Neuron (in vitro differentiated cells): ENCODE measurements around the gene CCDC61.

ENCODE experiments used
- H2AFZ ChIP-seq: one replicate; pipeline ENCODE4 v1.6.1; 2013; ENCODE audit warnings: low read depth, mild to moderate bottlenecking, inconsistent platforms, low read length, moderate library complexity
- H3K27me3 ChIP-seq: one replicate; pipeline ENCODE4 v1.6.1; 2013; ENCODE audit warnings: low read length; ENCODE audit not compliant: insufficient read depth
- H3K36me3 ChIP-seq: one replicate; pipeline ENCODE4 v1.6.1; 2013; ENCODE audit warnings: low read length; ENCODE audit not compliant: insufficient read depth
- H3K4me1 ChIP-seq: one replicate; pipeline ENCODE4 v1.6.1; 2013; ENCODE audit warnings: low read length; ENCODE audit not compliant: insufficient read depth
- H3K4me3 ChIP-seq: 2 replicates; pipeline ENCODE4 v1.5.1; 2013; ENCODE audit warnings: mild to moderate bottlenecking, low read length, moderate library complexity
- H3K9me3 ChIP-seq: one replicate; pipeline ENCODE4 v1.6.1; 2013; ENCODE audit warnings: low read length

CCDC61 gene

DNA sequence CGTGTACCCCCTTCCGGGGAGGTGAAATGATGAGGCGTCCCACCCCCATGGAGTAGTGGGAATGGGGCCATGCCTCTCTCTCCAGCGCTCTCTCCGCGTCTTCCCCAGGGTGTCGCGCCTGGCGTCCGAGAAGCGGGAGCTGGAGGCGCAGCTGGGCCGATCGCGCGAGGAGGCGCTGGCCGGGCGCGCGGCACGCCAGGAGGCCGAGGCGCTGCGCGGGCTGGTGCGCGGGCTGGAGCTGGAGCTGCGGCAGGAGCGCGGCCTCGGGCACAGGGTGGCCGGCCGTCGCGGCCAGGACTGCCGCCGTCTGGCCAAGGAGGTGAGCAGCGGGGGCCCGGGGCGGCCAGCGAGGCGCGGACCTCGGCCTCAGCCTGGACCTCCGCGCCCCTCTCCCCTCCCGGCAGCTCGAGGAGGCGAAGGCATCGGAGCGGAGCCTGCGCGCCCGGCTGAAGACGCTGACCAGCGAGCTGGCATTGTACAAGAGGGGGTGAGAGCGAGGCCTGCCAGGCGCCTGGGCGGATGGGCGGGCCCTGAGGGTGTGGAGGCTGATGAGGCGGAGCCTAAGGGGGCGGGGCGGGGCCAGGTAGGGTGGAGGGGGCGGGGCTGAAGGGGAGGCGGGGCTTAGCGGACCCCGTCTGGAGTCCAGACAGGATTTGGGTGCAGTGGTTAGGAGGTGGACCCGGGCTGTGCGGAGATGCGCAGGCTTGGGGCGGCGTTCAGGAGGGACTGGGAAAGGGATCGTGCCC is 19.8 kb downstream of the CCDC61 start:
- H3K4me1 ChIP-seq = peaks cover 6% of the 10 kb centered on the region
- no peak overlapping the region for H2AFZ ChIP-seq
- no peak overlapping the region for H3K4me3 ChIP-seq
- no peaks in the 10 kb centered on the region for H3K27me3 ChIP-seq
- no peaks in the 10 kb centered on the region for H3K9me3 ChIP-seq
- peaks cover 17% of the 10 kb centered on the region for H3K36me3 ChIP-seq

DNA sequence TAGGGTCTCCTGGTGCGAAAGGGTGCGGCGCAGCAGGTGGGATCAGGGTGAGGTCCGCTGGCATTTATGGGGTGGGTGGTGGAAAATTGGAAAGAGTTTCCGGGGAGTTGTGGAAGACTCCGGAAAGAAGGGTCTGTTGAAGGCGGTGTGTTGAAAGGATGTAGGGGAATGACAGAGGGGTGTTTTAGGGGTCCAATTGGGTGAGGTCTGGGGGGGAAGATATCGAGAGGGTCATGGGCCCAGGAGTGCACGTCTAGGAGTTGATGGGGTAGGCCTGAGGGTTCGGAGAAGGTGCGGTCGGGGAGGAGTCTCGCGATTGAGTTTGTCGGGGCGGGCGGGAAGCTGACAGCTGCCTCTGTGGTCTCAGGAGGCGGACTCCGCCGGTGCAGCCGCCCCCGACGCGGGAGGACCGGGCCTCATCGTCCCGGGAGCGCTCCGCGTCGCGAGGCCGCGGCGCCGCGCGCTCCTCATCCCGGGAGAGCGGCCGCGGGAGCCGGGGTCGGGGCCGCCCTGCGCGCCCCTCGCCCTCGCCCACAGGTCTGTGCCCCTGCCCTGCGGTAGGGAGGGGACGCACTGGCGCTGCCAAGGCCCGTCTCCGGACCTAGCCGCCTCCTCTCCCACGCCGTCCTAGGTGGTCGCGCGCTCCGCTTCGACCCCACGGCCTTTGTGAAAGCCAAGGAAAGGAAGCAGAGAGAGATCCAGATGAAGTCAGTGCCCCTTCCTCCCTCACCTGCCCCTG is 20.6 kb downstream of the CCDC61 start:
- no peaks in the 10 kb centered on the region for H3K9me3 ChIP-seq
- H3K4me3 ChIP-seq = peak overlapping the region; percentile 35
- H3K4me1 ChIP-seq = peaks cover 6% of the 10 kb centered on the region
- H3K27me3 ChIP-seq = no peaks in the 10 kb centered on the region
- H2AFZ ChIP-seq = no peak overlapping the region
- peaks cover 15% of the 10 kb centered on the region for H3K36me3 ChIP-seq

DNA sequence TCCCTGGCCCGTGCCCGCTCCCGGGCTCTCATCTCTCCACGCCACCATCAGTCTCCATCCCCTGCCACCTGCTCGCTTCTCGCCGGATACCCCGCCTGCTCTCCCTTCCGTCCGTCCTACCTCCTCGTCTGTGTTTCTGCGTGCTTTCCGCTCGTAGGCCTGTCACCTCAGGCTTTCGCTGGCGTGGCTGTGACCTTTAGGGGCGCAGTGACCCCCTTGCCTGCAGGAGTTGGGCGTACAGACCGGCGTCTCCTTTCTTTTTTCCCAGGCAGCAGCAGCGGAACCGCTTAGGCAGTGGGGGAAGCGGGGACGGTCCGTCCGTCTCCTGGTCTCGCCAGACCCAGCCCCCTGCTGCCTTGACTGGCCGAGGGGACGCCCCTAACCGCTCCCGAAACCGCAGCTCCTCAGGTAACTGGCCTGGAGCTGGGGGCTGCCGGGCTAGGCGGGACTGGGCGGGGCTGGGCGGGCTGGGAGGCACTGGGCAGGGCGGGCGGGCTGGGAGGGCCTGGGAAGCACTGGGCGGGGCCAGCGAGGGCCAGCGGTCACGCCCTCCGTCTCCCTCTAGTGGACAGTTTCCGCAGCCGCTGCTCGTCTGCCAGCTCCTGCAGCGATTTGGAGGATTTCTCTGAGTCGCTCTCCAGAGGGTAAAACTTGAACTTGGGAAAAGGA is 21.3 kb downstream of the CCDC61 start:
- H3K36me3 ChIP-seq = peaks cover 15% of the 10 kb centered on the region
- H3K4me1 ChIP-seq = peaks cover 6% of the 10 kb centered on the region
- no peaks in the 10 kb centered on the region for H3K27me3 ChIP-seq
- no peaks in the 10 kb centered on the region for H3K9me3 ChIP-seq
- H2AFZ ChIP-seq = no peak overlapping the region
- H3K4me3 ChIP-seq = peak overlapping the region; percentile 35

DNA sequence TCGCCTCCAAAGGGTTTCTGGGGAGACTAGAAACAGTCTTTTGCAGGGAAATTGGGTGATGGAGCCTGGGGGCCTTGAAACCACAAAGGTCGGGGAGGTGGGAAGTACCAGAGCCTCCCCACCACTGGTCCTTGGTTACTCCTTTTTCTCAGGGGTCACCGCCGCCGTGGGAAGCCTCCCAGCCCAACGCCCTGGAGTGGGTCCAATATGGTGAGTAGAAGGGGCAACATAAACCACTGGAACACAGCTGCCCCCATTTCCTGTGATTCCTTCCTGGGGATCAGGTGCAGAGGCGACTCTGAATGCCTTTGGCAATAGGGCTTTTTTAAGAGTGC is 21.8 kb downstream of the CCDC61 start:
- Histone ChIP-seq H3K27me3 (no peaks in the 10 kb centered on the region), H3K36me3 (peaks cover 15% of the 10 kb centered on the region), H3K4me1 (peaks cover 6% of the 10 kb centered on the region), H3K4me3 (no peak overlapping the region), H3K9me3 (no peaks in the 10 kb centered on the region), H2AFZ (no peak overlapping the region)

DNA sequence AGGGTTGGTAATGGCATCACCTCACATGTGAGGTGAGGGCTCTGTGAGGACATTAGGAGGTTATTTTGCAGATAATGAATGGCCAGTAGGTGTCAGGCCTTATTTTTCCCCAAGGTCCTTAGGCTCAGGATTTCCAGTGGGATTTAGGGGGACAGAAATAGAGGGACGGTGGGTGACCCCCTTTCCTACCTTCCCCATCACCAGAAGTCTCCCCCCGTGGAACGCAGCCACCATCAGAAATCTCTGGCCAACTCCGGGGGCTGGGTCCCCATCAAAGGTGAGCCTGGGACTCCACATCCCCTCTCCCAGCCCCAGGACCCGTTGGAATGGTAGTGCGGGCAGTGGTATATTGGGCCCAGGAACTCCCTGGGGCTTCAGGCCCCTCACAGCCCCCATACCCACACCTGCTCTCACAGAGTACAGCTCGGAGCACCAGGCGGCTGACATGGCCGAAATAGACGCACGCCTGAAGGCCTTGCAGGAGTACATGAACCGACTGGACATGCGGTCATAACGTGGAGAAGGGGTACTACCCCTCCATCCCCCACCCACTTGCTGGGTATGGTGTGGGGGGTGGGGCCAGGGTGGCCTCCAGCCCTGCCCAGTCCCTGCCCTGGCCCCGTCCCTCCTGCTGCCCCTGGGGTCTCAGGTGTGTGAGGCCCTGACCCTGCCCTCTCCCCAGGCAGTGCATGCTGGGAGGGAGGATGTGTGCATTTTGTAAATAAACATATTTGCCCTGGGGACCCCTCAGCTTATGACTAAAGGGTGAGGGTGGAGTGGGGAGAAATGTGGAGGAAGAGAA is 22.8 kb downstream of the CCDC61 start:
- H3K9me3 ChIP-seq = no peaks in the 10 kb centered on the region

DNA sequence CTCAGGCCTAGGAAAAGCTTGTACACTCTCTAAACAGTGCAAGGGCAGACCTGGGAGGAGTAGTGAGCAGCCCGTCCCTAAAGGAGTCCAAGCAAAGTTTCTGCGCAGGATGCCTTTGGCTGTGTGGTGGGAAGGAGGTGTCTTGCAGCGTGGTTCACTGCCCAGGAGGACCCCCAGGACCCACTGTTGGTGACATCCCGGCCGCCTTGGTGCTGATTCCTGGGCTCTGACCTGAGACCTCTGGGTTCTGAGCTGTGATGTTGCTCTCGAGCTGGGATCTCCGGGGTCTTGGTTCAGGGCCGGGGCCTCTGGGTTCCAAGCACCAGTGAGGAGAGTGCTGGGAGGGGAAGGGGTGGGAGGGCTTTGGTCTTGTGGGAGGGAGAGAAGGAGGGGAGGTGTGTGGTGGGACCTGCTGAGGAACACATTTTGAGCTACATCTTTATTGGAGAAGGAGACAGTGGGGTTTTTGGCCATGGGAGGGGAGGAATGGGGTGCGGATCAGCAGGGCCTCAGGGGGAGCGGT is 23.5 kb downstream of the CCDC61 start:
- Histone ChIP-seq H3K4me1 (peaks cover 6% of the 10 kb centered on the region), H2AFZ (no peak overlapping the region), H3K4me3 (no peak overlapping the region), H3K9me3 (no peaks in the 10 kb centered on the region), H3K36me3 (peaks cover 15% of the 10 kb centered on the region), H3K27me3 (no peaks in the 10 kb centered on the region)

More for the DNA sequence above, 22.8 kb downstream of the CCDC61 start:
- Histone ChIP-seq H3K4me3 (no peak overlapping the region), H3K36me3 (peaks cover 15% of the 10 kb centered on the region), H3K4me1 (peaks cover 6% of the 10 kb centered on the region), H2AFZ (no peak overlapping the region), H3K27me3 (no peaks in the 10 kb centered on the region)

DNA sequence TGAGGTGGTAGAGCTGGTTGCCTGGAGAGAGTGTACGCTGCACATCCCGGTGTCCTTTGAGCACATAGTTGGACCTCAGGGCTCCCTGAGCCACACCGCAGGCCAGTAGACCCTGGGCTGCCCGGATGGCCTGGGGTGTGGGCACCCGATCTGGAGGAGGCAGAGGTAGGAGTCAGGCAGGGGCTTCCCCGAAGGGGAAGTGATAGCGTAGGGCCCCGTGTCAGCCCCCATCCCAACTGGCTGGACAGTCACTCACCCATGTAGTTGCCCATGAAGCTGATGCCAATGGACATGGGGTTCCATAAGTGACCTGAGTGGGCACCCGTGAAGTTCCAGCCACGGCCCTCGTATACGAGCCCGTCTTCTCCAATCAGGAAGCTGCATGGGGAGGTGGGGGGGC is 24.0 kb downstream of the CCDC61 start:
- Histone ChIP-seq H3K27me3 (no peaks in the 10 kb centered on the region), H3K4me1 (peaks cover 6% of the 10 kb centered on the region), H3K36me3 (peaks cover 14% of the 10 kb centered on the region), H2AFZ (no peak overlapping the region), H3K9me3 (no peaks in the 10 kb centered on the region), H3K4me3 (no peak overlapping the region)

DNA sequence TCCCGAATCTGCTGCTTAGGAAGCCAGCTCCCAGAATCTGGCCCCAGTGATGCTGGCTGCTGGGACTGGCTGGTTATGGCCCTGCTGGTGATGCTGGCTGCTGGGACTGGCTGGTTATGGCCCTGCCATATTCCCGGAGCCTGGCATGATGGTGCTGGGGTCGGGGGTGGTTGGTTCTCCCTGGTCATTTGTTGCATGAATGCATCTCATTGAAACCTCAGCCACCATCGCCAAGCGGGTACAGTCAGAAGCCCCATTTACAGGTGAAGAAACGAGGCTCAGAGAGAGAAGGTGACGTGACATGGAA is 25.5 kb downstream of the CCDC61 start:
- Histone ChIP-seq H3K9me3 (no peaks in the 10 kb centered on the region), H3K36me3 (peaks cover 9% of the 10 kb centered on the region), H3K4me3 (no peak overlapping the region), H3K4me1 (peaks cover 6% of the 10 kb centered on the region), H3K27me3 (no peaks in the 10 kb centered on the region), H2AFZ (no peak overlapping the region)

DNA sequence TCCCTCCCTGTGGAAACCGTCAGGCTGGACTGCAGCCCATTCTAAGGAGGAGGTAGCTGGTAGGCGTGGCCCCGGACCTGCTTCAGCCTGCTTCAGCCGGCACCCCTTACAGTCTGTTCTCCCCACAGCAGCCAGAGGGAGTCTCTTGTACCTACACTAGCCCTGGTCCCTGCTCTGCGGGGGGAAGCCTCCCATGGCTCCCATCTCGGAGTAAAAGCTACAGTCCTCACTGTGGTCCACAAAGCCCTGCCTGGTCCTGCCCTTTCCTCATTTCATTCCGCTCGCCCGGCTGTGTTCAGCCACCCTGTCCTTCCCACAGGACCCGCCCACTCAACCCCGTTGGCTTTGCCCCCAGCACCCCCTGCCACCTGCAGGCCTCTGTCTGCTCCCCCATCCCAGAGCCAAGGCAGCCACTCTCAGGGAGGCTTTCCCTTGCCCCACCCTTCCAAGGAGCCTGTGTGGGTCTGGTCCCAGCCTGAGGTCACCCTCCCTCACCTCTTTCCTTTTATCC is 26.3 kb downstream of the CCDC61 start:
- peaks cover under 1% of the 10 kb centered on the region for H3K4me1 ChIP-seq
- no peak overlapping the region for H3K4me3 ChIP-seq
- H3K36me3 ChIP-seq = peaks cover 12% of the 10 kb centered on the region
- H2AFZ ChIP-seq = no peak overlapping the region
- H3K27me3 ChIP-seq = no peaks in the 10 kb centered on the region
- H3K9me3 ChIP-seq = no peaks in the 10 kb centered on the region

DNA sequence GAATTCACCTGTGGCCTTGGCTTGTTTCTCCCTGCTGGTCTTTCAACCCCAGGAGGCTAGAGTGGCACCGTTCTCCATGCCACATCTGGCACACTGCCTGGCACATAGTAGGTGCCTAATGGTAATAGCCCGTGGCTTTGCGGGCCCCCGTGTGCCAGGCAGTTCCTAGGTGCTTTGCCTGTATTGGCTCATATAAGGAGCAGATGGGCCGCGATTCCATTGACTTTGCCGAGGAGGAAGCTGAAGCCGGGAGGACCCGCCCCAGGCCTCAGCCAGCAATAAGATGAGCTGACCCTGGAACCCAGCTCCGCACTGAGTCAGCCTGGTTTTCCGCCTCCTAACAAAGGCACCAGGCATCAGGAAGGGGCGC is 26.8 kb downstream of the CCDC61 start:
- Histone ChIP-seq H3K36me3 (peaks cover 12% of the 10 kb centered on the region), H3K27me3 (no peaks in the 10 kb centered on the region), H3K4me3 (no peak overlapping the region), H3K9me3 (no peaks in the 10 kb centered on the region), H3K4me1 (no peaks in the 10 kb centered on the region), H2AFZ (no peak overlapping the region)

DNA sequence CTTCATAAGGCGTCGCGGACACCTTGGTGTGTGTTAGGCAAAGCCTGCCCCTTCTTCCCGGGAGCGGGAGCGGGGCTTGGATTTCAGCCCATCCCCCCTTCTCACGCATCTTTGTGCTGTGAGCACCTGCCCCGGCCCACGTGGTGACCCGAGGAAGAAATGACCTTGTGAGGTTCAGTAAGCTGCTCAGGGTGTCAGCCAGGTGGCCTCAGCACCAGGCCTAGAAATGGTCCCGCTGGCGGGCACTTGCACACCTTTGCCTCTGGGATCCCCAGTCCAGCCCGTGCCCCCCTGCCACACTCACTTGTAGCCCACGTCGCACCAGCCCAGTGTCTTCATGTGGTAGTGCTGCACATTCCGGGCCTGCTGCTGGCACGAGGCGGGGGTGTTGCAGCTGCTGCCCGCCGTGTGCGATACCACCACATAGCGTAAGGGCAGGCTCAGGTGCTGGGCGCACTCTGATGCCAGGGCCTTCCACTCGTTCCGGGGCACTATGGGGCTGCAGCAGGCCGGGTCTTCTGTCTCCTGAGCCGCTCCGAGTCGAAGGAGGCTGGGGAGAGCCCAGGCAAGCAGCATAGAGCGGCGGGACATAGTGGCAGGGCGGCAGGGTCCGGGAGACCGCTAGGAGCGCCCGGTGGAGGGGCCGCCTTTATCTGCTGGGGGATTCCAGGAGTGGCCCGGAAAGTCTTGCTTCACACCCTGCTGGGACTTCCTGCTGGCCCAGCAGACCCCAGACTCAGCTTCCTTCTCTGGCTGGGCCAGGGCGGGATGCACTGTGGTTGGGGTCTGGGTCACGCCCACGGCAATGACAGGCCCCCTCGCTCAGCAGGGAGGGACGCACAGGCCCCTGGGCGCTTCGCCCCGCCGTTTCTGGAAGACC is 27.4 kb downstream of the CCDC61 start, which contains the start of gene PGLYRP1:
TSS of gene PGLYRP1 (minus strand) at position 623 of the 880 bp plus-strand sequence. CDS start at position 591, 32 bp downstream.
- Histone ChIP-seq H3K4me1 (no peaks in the 10 kb centered on the region), H3K27me3 (no peaks in the 10 kb centered on the region), H2AFZ (no peak within 1 kb of the TSS), H3K36me3 (peaks cover 12% of the 10 kb centered on the region), H3K9me3 (no peaks in the 10 kb centered on the region), H3K4me3 (no peak within 1 kb of the TSS)

DNA sequence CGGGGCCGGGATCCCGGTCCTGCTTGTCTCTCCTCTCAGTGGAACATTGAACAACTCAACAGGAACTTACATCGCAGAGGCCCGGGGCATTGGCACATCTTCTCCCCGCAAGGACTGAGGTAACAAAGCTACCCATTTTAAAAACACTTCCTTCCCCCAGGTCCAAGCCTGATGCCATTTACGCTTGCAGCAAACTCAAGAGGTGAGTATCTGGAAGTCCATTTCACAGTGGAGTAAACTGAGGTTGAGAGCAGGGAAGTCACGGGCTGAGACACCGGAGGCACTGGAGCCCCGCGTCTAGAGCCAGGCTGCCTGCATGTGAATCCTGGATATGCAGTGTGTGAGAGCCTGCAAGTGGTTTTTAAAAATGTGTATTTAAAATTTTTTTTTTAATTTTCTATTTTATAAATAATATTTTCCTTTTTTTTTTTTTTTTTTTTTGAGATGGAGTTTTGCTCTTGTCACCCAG is 28.1 kb downstream of the CCDC61 start:
- no peaks in the 10 kb centered on the region for H3K27me3 ChIP-seq
- H3K4me3 ChIP-seq = no peak overlapping the region
- H3K9me3 ChIP-seq = no peaks in the 10 kb centered on the region
- peaks cover 6% of the 10 kb centered on the region for H3K36me3 ChIP-seq
- H3K4me1 ChIP-seq = no peaks in the 10 kb centered on the region
- no peak overlapping the region for H2AFZ ChIP-seq
